ENCODE measurements around the gene MUC20. TPM values are rescaled to one million over a fixed set of nuclear protein-coding genes. Genes with fewer than 3 reads are reported as not detected.

The MUC20 gene, protein sequence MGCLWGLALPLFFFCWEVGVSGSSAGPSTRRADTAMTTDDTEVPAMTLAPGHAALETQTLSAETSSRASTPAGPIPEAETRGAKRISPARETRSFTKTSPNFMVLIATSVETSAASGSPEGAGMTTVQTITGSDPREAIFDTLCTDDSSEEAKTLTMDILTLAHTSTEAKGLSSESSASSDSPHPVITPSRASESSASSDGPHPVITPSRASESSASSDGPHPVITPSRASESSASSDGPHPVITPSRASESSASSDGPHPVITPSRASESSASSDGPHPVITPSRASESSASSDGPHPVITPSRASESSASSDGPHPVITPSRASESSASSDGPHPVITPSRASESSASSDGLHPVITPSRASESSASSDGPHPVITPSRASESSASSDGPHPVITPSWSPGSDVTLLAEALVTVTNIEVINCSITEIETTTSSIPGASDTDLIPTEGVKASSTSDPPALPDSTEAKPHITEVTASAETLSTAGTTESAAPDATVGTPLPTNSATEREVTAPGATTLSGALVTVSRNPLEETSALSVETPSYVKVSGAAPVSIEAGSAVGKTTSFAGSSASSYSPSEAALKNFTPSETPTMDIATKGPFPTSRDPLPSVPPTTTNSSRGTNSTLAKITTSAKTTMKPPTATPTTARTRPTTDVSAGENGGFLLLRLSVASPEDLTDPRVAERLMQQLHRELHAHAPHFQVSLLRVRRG
- not detected in 2 replicates for total RNA-seq

DNA sequence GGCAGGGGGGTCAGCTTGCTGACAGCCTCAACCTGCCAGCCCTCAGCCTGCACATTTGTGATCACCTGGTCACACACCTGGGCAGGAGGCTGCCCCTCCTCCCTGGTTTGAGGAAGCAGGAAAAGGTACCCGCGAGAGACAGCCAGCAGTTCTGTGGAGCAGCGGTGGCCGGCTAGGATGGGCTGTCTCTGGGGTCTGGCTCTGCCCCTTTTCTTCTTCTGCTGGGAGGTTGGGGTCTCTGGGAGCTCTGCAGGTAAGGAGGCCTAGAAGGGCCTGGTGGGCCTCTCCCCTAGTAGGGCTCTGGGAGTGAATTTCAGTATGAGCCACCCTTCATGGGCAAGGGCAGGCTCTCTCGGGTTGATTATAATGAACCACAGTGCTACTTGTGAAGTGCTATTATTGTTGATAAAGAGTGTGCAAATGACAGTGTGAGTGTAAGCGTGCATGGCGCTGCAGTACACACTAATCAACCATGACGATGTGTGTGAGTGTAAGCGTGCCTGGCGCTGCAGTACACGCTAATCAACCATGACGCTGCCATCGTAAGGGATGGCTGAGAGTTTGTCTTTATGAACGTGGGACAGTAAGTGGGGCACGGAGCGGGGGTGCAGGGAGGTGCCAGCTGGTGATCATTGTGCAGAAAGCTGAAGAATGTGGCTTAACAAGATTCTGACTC, at the start of gene MUC20:
TSS of gene MUC20 (plus strand) at position 148 of the 676 bp plus-strand sequence. CDS start at position 178, 30 bp downstream.

Other genes with a start within 250 kb of the MUC20 start
- gene PPP1R2, start 177.7 kb upstream of the MUC20 start, total RNA-seq, result 39.2 and 39.3 TPM in 2 replicates
- 9.9 and 12.7 TPM in 2 replicates for gene APOD, start 137.0 kb upstream of the MUC20 start, total RNA-seq
- not detected in 2 replicates for gene MUC4, start 91.0 kb downstream of the MUC20 start, total RNA-seq
- gene TNK2, start 187.6 kb downstream of the MUC20 start, total RNA-seq, result 14.3 and 19.7 TPM in 2 replicates